Mesenteric fat pad (tissue), 1 donor: ENCODE measurements around the gene SLC6A20. TPM values are rescaled to one million over a fixed set of nuclear protein-coding genes. Genes with fewer than 3 reads are reported as not detected.

Source experiments
- DNase-seq: peaks from one replicate; pipeline ENCODE4 v3.0.0-alpha.2; 2020; ENCODE audit warnings: low spot score
- total RNA-seq: library from RNA; stranded (reverse); fragmentation: NEBNext Ultra II Directional; extraction: Animal tissue kit (Norgen Biotek cat#: 25700); gene quantifications from one replicate; pipeline ENCODE4 v1.2.1, GENCODE V29; 2021
- donor health status: DM: yes; HTN: yes; CAD: no.

The SLC6A20 gene
- total RNA-seq, 1 donor from 2014 or later: 0.16 TPM

DNA sequence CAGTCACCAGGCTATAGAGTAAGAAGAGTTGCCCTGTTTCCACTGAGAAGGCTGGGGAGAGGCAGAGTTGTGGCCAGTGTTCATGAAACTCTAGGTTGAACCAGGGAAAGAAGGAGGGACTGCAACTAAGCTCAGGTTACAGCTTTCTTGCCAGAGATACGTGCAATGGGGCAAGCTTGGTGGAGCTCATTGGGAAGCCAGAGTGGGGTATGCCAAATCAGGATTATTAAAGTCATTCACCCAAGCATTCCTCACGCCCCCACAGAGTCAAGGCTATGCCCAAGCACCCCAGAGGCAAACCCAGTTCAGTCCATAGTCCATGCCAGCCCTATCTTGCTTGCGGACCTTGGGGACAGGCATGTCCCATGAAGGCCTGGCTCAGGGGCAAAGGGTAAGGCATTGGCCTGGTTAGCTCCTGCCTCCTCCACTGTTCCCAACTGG, 17.6 kb downstream of the SLC6A20 start:
- no peak for DNase-seq

DNA sequence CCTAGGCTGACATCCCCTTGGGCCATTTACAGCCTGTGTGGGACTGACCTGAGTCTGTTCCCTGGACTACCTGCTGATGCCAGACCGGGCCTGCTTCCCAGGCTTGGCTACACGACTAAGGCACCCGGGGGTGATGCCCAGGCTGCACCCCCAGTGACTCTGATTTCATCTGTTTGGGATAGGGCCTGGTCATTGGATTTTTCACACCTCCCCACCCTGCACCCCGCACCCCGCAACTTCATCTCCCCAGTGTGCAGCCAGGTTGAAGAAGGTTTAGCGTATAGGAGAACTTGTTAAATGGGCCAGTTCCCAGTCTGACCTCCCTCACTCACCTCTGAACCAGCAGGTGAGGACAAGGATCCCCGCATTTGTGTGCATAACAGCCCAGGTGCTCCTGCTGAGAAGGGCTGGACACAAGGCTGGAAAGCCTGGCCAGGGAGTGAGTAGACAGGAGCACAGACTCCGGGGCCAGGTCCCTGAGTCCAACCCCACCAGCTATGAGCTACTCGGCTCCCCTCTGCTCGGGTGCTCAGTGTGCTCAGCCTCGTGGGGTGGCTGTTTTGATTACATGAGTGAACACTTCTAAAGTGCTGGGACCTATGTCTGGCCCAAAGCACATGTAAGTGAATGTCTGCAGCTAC, 18.5 kb downstream of the SLC6A20 start:
- no peak for DNase-seq

GRCh38 chr3:45777111-45777745, 19.1 kb downstream of the SLC6A20 start:
- DNase-seq: no peak

DNA sequence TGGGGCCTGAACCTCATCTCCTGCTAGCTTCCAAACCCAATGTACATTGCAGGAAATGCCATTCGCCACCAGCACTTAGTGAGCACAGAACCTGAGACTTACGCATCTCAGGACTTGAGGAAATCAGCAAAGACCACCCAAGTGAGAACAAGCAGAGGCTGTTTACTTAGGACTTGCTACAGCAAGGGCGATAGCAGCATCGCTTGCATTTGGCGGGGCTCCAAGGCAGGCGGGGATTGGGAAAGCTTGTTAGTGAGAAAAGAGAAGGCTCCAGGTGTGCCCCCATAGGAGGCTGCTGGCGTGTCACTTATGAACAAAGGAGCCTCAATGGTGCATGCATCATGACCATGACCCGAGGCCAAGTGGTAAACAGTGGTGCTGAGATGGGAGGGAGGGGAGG, 19.7 kb downstream of the SLC6A20 start:
- no peak for DNase-seq

DNA sequence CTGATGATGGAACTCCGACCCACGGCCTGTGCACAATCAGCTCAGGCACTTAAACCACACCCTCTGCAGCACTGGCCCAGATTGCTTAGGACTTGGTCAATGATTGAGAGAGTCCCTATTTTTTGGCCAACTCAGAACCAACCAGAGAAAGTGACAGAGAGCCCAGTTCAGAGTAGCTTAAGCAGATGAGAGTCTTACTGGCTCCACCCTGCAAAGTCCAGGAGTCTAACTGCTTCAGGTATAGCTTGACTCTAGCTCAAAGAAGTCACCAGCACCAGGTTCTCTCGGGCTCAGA, 20.1 kb downstream of the SLC6A20 start:
- no peak for DNase-seq

DNA sequence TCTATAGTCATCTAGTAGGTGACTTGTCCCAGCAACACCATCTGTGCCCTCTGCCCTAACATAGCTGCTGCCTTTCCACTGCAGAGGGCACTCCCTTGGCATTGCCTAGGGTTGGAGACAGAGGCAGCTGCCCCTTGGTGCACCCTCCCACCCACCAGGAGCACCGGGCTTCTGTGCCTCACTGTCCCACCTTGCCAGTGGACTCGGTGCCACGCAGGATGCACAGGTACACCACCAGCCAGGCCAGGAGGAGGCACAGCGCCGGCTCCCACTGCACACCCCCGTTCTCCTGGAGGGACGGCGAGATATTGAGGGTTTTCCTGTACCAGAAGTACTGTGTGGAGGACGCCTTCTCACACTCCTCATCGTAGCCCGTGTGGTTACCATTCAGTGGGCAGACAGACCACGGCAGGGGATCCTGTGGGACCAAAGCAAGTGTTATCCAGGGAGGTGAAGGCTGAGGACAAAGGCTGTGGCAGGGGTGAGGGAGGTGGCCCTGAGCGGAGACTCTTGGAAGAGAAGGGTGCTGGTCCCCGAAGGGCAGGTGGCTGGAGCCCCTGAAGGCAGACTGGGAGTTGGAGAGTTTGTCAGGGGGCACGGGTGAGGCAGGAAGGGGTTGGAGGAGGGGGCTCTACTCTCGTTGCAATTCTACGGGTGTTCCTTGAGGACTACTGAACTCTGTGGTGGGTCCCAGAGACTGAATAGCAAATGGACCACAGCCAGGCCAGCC, 20.6 kb downstream of the SLC6A20 start:
- no peak for DNase-seq

- no peak for DNase-seq
Observed at GRCh38 chr3:45774581-45775521, 21.5 kb downstream of the SLC6A20 start.

DNA sequence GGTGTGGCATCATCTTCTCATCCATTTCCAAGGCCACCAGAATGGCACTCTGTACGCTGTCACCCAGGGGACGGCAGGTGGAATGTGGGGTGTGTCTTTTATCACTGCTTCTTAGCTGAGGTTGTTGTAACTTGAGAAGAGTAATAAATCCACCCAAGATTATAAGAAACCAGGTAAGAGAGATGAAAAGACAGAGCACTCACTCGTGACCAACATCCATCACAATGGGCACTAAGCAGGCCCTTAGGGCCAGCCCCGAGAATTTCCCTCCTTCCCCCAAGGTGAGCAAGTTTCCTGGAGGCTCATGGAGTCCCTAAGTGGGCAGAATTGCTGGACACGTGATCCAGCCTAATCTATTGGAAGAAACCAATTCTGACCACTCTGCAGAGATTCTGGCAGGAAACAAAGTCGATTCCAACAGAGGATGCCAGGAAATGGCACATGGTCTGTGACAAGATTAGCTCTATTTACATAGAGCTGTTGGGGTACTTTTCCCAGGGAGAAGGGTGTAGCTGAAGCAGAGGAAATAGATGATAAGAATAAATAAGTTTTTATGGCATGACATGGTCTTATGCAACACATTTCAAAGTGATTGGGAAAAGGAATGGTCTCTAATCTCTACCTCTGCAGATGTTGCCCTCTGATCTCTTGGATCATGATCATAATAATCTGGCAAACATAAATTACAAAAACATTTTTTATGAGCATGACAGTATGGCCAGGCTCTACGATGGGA, 22.5 kb downstream of the SLC6A20 start:
- no peak for DNase-seq

- DNase-seq: no peak
Observed at GRCh38 chr3:45773072-45773471, 23.3 kb downstream of the SLC6A20 start.

DNA sequence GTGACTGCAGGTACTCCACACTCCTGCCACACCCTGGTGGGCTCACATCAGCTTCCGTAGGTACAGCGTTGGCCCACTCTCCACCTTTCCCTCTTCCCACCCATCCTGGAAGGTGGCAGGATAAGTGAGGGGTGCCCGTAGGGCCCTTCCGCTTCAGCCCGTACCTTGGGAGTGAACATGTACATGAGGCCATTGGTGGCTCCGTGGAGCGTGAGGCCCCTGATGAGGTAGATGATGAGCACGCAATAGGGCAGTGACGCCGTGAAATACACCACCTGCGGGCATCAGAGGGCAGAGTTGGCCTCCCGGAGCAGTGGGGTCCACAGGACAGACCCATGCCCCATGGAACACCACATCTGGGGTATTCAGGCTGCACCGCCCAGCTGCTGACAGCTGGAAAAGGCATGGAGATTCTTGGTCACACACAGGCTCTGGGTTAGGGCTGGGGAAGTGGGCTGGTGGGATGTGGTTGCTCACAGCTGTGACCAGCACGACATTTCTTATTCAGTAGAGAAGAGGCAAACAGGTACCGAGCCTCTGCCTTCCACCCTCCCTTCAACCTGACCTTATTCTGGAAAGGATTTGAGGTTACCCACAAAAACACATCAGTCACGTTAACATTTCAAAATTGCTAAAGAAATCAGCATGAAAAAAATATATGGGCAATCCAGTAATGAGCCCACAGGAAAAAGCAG, 23.8 kb downstream of the SLC6A20 start:
- DNase-seq: no peak

GRCh38 chr3:45771831-45772230, 24.5 kb downstream of the SLC6A20 start:
- no peak for DNase-seq

- no peak for DNase-seq
Observed at GRCh38 chr3:45771166-45771775, 25.1 kb downstream of the SLC6A20 start.

GRCh38 chr3:45765958-45766357, 30.4 kb downstream of the SLC6A20 start:
- no peak for DNase-seq

- DNase-seq: no peak
Observed at GRCh38 chr3:45765266-45765851, 31.0 kb downstream of the SLC6A20 start.

DNA sequence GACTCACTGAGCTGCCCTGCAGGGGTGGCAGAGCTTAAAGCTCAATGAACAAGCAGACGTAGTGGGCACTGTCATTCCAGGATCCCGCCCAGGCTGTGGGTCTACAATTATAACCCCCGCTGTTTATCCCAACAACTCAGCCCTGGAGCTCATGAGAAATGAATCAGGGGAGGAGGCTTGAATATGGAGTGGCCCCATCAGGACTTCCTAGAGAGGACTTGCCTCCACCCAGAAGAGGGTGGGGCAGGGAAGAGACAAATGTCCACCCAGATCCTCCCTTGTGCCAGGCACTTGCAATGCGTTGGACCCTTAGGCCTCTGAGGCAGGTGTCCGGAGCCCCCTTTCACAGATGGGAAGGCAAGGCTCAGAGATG, 33.0 kb downstream of the SLC6A20 start:
- no peak for DNase-seq

GRCh38 chr3:45762647-45763302, 33.6 kb downstream of the SLC6A20 start:
- no peak for DNase-seq

DNA sequence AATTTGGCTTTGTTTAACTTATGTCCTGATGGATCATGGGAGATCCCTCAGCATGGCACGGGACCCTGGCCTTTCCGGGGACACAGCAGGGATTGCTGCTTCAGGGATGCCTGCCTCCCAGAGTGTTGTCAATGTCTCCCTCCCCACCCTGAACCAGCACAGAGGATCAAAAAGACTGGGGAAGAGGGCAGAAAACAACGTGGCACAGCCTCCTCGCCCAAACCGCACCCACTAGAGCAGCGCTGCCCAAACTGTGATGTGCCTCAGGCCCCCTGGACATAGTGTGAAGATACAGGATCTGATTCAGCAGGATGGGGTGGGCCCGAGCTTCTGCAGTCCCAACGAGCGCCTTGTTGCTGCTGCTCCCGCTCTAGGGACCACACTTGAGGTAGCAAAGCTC, 34.5 kb downstream of the SLC6A20 start:
- no peak for DNase-seq

GRCh38 chr3:45760878-45761711, 35.2 kb downstream of the SLC6A20 start:
- no peak for DNase-seq
